Measurements from ENCODE around the gene HAP1. TPM values are rescaled to one million over a fixed set of nuclear protein-coding genes. Genes with fewer than 3 reads are reported as not detected.

Gene HAP1
- total and polyA plus RNA-seq, 2 experiments from 2014 or later, result not detected

DNA sequence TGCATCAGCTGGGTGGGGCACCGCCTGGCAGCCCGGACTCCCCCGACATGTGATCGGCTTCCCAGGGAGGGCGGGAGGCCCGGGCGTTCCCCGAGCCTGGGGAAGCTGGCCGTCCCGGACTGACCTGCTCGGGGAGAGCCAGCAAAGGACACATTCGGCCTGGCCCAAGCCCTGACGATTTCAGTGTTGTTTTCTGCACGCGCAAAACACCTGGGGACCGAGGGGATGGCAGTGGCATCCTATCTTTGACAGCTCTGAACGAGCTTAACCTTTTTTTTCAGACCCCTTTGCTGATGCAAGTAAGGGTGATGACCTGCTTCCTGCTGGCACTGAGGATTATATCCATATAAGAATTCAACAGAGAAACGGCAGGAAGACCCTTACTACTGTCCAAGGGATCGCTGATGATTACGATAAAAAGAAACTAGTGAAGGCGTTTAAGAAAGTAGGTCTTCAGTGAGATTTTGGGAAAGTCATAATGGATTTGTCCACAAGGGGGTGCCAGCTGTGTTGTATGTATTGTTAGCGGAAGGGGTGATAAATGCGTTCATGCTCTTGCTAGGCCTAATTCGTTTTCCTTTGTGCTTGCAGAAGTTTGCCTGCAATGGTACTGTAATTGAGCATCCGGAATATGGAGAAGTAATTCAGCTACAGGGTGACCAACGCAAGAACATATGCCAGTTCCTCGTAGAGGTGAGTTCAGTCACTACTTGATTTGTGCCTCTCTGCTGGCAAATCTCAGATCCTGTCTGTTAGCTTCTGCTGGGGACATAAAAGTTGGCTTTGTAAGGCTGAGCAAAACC is 44.7 kb downstream of the HAP1 start:
- Histone ChIP-seq H3K9ac (peak overlapping the region; percentile 100), H2AFZ (no peak overlapping the region), H3K36me3 (ENCODE audit: low read depth) (peaks cover 38% of the 10 kb centered on the region), H3K4me2 (ENCODE audit: unreplicated experiment) (peak overlapping the region; percentile 94), H3K27ac (peak overlapping the region; percentile 100), H3K9me2 (ENCODE audit: insufficient read depth) (no peaks in the 10 kb centered on the region), H3K27me3 (replicated peaks; ENCODE audit: insufficient read depth) (no peaks in the 10 kb centered on the region), H3K4me3 (peak overlapping the region; percentile 89), H3K9me3 (ENCODE audit: low read depth) (no peaks in the 10 kb centered on the region), H3K79me2 (ENCODE audit: insufficient read depth) (peaks cover 23% of the 10 kb centered on the region), H4K20me1 (ENCODE audit: insufficient read depth) (peaks cover 12% of the 10 kb centered on the region; the same call in 1 of the 2 replicates), H3F3A (ENCODE audit: insufficient read depth) (peaks cover 58% of the 10 kb centered on the region), H3K4me1 (ENCODE audit: insufficient read depth) (peaks cover 21% of the 10 kb centered on the region)
- DNase-seq, result peak; percentile 75
- in situ Hi-C loops (cut with MboI), result no loop called here
- 0 to 1% methylated on average over 27 of the region's 27 CpGs for WGBS, 2 experiments (ENCODE audit: low coverage in 1 of 2, low lambda C conversion rate in 2 of 2, missing lambda C conversion rate in 2 of 2)
- TF ChIP-seq EZH2phosphoT487 (IDR thresholded peaks at IDR 0.05; ENCODE audit: insufficient read depth, low read depth) (no peak), EZH2 (IDR thresholded peaks at IDR 0.05; ENCODE audit: insufficient read depth, poor library complexity, severe bottlenecking) (no peak)

DNA sequence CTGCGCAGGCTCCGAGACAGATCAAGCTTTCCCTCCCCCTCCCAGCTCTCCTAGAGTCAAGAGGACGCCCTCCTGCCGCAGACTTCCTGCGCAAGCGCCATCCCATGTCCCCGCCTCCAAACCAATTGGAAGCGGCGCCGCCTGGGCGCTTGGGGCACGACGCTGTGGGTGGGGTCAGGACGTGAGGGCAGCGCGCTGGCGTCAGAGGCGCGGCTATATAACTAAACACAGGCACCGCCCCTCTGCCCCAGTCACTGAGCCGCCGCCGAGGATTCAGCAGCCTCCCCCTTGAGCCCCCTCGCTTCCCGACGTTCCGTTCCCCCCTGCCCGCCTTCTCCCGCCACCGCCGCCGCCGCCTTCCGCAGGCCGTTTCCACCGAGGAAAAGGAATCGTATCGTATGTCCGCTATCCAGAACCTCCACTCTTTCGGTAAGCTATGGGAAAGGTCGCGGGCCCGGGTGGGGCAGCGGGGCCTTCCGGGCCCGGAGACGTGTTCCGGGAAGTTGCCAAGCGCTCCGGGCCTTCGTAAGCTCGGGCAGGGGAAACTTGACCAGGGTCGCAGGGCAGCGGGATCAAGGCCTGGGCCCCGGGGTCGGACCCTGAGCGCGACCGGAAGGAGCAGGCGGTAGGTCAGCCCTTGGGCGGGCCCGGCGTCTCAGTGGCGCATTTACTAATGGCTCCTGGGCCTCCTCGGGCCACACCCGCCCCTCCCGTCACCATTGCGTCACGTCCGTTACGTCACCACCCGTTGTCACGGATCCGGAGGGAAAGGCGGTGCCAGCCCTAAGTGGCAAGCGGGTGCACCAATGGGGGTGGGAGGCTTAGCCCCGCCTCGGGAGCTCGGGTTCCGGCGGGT is 45.6 kb downstream of the HAP1 start, which contains the start of gene EIF1:
Gene EIF1, plus strand, starts transcription at position 245 of the 856 bp plus-strand sequence. Its CDS starts 154 bp downstream, at position 399.
- Histone ChIP-seq H3K27me3 (replicated peaks; ENCODE audit: insufficient read depth) (no peaks in the 10 kb centered on the region), H3K9me3 (ENCODE audit: low read depth) (no peaks in the 10 kb centered on the region), H3K4me3 (peak within 1 kb of the TSS; percentile 89), H3K4me2 (ENCODE audit: unreplicated experiment) (peak within 1 kb of the TSS; percentile 96), H3K79me2 (ENCODE audit: insufficient read depth) (peaks cover 23% of the 10 kb centered on the region), H3K4me1 (ENCODE audit: insufficient read depth) (peaks cover 21% of the 10 kb centered on the region), H3F3A (ENCODE audit: insufficient read depth) (peaks cover 51% of the 10 kb centered on the region), H3K36me3 (ENCODE audit: low read depth) (peaks cover 38% of the 10 kb centered on the region), H3K9ac (peak within 1 kb of the TSS; percentile 100), H2AFZ (peak within 1 kb of the TSS; percentile 89), H4K20me1 (ENCODE audit: insufficient read depth) (peaks cover 12% of the 10 kb centered on the region; the same call in 1 of the 2 replicates), H3K27ac (peak within 1 kb of the TSS; percentile 100), H3K9me2 (ENCODE audit: insufficient read depth) (no peaks in the 10 kb centered on the region)
- TF ChIP-seq EZH2 (IDR thresholded peaks at IDR 0.05; ENCODE audit: insufficient read depth, poor library complexity, severe bottlenecking) (no peak), EZH2phosphoT487 (IDR thresholded peaks at IDR 0.05; ENCODE audit: insufficient read depth, low read depth) (no peak)
- in situ Hi-C loops (cut with MboI), result no loop called here
- peak; percentile 100 for DNase-seq
- WGBS, 2 experiments (ENCODE audit: low coverage in 1 of 2, low lambda C conversion rate in 2 of 2, missing lambda C conversion rate in 2 of 2), result 1% methylated on average over 66 to 70 of the region's 81 CpGs

- TF ChIP-seq EZH2 (IDR thresholded peaks at IDR 0.05; ENCODE audit: insufficient read depth, poor library complexity, severe bottlenecking), result no peak
- no peak for TF ChIP-seq EZH2phosphoT487 (IDR thresholded peaks at IDR 0.05; ENCODE audit: insufficient read depth, low read depth)
Observed at GRCh38 chr17:41687828-41688640, 46.4 kb downstream of the HAP1 start.

More at GRCh38 chr17:41687828-41688640, 46.4 kb downstream of the HAP1 start:
- Histone ChIP-seq H3F3A (ENCODE audit: insufficient read depth) (peaks cover 43% of the 10 kb centered on the region), H3K4me2 (ENCODE audit: unreplicated experiment) (peak overlapping the region; percentile 96), H3K9ac (peak overlapping the region; percentile 100), H3K9me3 (ENCODE audit: low read depth) (no peaks in the 10 kb centered on the region), H3K79me2 (ENCODE audit: insufficient read depth) (peaks cover 23% of the 10 kb centered on the region), H3K27me3 (replicated peaks; ENCODE audit: insufficient read depth) (no peaks in the 10 kb centered on the region), H3K4me3 (peak overlapping the region; percentile 88), H3K36me3 (ENCODE audit: low read depth) (peaks cover 37% of the 10 kb centered on the region), H4K20me1 (ENCODE audit: insufficient read depth) (peaks cover 12% of the 10 kb centered on the region; the same call in 1 of the 2 replicates), H3K4me1 (ENCODE audit: insufficient read depth) (peaks cover 21% of the 10 kb centered on the region), H2AFZ (peak overlapping the region; percentile 89), H3K27ac (peak overlapping the region; percentile 84), H3K9me2 (ENCODE audit: insufficient read depth) (no peaks in the 10 kb centered on the region)
- in situ Hi-C loops (cut with MboI), result no loop called here
- WGBS, 2 experiments (ENCODE audit: low coverage in 1 of 2, low lambda C conversion rate in 2 of 2, missing lambda C conversion rate in 2 of 2), result 8% methylated on average over 23 of the region's 23 CpGs
- peak; percentile 73 for DNase-seq
